Left lobe of liver (tissue), 2 donors: ENCODE measurements around the gene MBOAT7. TPM values are rescaled to one million over a fixed set of nuclear protein-coding genes. Genes with fewer than 3 reads are reported as not detected.

Experiments used
- ATAC-seq: fragments of 200-7000 bp; cut with Tn5 transposase; one replicate; pipeline ENCODE4 v1.9.1; 2020; ENCODE audit warnings: mild to moderate bottlenecking, moderate library complexity
- DNase-seq: peaks from one replicate; pipeline ENCODE4 v3.0.0-alpha.2; 2020; ENCODE audit warnings: low spot score
- total RNA-seq: library from RNA; stranded (reverse); gene quantifications from one replicate; pipeline ENCODE4 v1.2.1, GENCODE V29; 2021
- donor health status: DM: no; HTN: no; CAD: no; lungs with moderate emphysema.
- donor health status: DM: no; HTN: yes; CAD: no.

MBOAT7 gene
- total RNA-seq, 1 donor from 2014 or later, result 34.3 TPM

DNA sequence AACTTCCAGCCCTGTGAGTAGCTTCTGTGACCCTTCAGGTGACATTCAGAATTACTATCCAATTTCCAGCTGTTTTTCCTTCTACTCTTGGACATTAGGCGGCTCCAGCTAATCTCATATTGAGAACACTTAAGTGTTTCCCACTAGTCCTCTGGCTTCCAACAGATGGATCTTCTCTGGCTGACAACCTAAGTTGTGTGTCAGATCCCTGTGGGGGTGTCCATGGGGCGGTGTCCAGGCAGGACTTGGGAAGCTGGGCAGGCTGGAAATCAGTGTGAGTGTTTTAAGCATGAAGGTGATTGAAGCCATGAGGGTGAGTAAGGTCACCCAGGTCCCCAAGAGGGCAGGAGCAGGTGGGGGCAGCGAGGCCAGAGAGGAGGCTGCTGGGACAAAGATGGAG lies 41.7 kb downstream of the MBOAT7 start:
- DNase-seq (no peak), ATAC-seq (no peak)

DNA sequence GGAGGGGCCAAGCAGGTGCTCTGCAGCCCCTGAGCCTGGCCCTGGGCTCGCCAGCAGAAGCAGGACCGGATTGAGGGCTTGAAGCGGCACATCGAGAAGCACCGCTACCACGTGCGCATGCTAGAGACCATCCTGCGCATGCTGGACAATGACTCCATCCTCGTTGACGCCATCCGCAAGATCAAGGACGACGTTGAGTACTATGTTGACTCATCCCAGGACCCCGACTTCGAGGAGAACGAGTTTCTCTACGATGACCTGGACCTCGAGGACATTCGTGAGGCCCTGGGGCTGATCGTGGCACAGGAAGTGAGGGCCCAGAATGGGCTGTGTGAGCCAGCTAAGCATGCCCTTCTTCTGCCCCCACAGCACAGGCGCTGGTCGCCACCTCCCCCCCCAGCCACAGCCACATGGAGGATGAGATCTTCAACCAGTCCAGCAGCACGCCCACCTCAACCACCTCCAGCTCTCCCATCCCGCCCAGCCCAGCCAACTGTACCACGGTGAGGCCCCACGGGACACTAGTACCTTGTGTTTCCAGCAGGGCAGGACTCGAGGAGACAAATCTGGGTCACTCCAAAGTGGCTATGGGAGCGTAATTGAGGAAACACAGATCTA lies 43.7 kb downstream of the MBOAT7 start:
- ATAC-seq (no peak), DNase-seq (no peak)

DNA sequence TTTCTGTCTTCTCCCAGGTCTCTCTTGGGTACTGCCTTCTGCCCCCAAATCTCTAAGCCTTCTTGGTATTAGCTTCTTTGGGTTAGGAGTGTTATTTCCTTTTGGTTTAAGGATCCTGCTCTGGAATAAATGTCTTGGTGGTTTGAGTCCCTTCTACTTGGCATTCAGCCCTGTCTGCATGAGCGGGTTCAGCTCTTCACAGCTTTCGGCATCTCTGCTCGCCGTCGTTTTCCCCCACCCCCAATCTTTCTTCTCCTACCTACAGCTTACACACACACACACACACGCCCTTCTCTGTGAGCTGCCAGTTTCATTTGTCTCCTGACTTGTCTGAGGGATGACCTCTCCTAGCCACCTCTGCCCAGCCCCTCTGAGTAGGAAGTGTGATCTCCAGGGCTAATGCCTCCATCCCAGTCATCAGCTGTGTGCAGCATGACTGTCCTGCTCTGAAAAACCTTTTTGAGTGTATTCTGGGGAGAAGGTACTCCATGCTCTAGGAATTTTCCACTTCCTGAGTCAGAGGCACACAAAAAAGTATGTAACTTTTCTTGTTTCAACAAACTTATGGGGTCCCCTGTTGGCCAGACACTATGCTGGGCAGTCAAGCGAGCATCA lies 47.1 kb downstream of the MBOAT7 start:
- no peak for DNase-seq

DNA sequence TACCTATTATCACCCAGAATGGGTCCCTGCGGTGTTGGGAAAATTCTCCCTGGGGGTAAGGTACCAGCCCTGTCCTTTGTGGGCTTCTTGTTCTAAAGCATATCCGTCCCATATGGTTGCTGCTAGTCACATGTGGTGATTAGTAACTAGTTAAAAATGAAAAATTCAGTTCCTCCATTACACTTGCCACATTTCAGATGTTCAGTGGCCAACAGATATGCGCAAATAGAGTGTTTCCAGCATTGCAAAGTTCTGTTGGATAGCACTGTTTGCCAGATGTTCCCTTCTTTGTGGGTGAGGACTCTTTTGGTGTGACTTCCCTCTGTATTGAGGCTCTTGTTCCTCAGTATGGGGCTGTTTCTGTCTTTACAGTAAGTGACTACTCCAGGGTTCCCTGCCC lies 48.0 kb downstream of the MBOAT7 start:
- no peak for ATAC-seq
- DNase-seq, result no peak

More for the DNA sequence above, 47.1 kb downstream of the MBOAT7 start:
- ATAC-seq, result no peak

DNA sequence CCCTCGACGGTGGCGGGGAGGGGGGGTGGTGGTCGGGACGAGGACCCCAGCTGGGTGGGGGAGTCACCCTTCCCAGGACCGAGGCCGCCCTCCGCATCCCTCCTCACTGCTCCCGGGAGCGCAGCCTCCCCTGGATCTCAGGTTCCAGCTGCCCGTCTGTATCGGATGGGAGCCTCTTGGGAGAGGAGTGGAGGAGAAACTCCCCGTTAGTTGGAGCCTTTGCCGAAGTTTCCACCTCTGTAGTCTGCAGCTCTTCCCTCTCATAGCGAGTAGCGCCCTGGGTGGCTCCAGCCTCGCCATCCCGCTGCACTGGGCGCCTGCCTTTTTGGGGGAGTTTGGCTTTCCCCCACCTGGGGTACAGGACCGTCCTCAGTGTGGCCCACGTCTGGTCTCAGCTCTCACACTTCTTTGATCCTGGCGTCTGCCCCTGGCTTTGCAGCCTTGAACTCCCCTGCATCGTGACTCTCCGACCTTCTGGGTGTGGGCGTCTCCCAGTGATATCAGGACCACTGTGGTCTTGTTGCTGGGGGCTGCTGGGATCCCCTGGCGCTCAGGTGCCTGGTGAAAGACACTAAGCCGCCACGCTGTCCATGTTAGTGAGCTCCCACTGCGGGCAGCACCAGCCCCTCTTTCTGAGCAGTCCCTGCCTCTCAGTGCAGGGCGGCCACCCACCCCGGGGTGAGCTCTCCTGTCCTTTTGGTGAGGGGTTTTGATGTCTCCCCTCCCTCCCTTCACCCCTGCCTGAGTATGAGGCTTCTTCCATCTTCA lies 50.7 kb downstream of the MBOAT7 start:
- no peak for DNase-seq
- ATAC-seq, result no peak

DNA sequence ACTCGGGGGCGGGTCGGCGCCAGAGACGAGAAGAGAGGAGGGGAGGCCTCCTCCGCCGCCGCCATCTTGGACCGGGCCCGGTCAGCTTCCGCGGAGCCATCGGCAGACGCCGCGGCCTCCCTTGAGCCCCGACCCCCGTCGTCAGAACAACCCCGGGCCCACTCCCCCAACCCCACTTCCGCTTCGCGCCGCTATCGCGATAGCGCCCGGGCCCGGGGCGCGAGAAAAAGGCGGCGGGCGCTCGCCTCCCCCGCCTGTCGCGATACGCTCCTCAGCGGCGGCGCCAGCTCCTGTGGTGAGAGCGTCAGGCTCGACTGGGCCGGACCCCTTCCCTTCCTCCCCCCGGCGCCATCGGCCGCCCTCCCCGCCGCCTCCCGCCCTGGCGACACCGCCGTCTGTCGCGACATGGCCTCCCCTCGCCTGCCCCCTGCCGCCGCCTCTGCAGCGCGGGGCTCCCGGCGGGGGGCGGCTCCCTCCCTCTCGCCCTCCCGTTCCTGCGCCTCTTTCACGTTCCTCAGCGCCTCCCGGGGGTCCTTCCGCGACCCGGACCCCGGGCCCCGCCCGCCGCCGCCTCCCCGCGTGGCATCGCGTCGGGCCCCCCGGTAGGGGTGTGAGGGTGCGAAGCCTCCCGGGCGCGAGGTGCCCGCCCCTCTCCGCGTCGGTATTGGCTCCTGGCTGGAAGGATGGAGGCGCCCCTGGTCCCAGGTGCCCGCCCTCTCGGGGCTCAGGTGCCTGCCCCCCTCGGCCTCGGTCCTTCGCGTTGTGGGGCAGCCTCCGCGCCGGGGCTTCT lies 51.5 kb downstream of the MBOAT7 start, which contains the start of gene CNOT3:
Gene CNOT3, plus strand, starts transcription at position 64 of the 790 bp plus-strand sequence. CDS start 5,217 bp downstream, outside the sequence.
- DNase-seq (no peak), ATAC-seq (no peak)

DNA sequence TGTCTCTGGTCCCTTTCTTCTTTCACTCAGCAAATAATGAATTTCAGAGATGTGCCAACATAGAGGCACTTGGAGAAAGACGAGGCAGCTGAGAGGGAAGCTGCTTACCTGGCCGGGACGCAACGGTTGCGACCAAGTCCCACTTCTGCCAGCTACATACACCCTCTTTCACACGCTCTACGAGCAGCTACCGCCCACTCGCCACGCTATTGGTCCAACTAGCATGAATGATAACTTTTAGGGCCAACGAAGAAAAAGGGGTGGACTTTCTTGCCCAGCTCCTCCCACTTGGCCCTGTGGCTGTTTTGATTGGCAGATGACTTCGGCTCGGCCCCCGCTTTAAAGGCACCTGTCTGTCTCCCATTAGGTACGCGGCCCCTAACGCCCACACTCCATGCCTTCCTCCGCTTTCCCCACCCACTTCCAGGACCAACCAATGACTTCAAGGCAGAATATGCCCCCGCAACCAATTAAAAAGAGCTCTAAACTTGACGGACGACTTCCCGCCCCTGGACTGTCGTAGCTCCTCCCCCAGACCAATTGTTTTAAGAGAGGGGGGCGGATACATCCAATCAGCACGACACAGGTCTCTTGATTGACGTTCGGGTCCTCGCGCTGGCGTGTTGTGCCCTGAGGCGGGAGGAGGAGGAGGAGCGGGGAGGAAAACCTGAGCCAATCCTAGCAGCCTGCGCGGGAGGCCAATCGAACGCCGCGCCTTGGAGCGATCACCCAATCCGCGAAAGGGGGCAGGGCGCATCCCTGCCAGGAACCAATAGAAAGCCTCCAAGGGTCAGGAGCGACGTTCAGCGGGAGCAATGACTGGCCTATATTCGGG lies 52.3 kb downstream of the MBOAT7 start:
- ATAC-seq, result peak; percentile 83
- DNase-seq, result peak; percentile 100

DNA sequence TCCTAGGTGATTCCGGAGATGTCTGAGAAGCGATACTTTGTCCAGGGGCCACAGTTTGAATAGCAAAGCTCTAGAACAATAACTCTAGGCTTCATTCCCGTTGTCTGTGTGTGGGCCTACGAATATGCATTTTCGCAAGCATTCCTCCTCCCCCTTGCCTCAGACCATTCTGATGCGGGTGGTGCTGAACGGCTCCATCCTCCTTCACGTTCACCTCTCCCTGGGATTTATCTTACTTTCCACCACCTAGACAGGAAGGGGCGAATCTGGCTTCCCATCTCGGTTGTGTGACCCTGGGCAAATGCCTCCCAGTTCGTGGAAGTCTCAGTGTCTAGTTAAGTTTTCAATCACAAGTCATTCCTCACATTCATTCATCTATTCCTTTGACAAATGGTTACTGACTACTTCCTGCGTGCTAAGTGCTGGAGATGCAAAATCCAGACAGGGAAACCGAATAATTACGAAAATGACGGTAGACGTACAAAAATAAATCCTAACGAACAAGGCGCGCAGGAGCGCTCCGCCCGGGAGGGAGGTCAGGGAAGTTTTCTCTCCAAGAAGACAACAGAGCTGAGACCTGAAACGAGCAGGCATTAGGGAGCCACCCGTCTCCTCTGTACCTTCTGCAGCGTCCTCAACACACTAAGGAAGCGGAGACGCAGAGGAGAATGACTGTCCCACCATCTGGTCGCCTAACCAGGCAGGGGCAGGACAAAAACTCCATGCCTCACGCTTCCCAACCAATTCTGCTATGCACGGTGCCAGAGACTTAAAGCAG lies 53.1 kb downstream of the MBOAT7 start:
- no peak for DNase-seq

DNA sequence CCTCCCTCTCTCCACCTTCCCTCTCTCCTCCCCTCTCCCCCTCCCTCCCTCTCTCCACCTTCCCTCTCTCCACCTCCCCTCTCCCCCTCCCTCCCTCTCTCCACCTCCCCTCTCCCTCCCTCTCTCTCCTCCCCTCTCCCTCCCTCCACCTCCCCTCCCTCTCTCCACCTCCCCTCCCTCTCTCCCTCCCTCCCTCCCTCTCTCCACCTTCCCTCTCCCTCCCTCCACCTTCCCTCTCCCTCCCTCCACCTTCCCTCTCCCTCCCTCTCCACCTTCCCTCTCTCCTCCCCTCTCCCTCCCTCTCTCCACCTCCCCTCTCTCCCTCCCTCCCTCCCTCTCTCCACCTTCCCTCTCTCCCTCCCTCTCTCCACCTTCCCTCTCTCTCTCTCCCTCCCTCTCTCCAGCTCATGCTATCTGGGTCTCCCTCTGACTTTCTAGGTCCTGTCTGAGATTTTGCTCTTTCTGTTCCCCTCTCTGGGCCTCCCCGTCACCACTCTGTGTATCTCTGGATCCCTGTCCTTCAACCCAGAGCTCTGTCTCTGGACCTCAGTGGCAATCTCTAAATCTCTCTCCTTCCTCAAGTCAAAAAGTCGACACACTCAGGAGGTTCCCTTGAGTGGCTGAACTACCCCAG lies 55.3 kb downstream of the MBOAT7 start:
- no peak for ATAC-seq

More for the DNA sequence above, 53.1 kb downstream of the MBOAT7 start:
- peak; percentile 1 for ATAC-seq

DNA sequence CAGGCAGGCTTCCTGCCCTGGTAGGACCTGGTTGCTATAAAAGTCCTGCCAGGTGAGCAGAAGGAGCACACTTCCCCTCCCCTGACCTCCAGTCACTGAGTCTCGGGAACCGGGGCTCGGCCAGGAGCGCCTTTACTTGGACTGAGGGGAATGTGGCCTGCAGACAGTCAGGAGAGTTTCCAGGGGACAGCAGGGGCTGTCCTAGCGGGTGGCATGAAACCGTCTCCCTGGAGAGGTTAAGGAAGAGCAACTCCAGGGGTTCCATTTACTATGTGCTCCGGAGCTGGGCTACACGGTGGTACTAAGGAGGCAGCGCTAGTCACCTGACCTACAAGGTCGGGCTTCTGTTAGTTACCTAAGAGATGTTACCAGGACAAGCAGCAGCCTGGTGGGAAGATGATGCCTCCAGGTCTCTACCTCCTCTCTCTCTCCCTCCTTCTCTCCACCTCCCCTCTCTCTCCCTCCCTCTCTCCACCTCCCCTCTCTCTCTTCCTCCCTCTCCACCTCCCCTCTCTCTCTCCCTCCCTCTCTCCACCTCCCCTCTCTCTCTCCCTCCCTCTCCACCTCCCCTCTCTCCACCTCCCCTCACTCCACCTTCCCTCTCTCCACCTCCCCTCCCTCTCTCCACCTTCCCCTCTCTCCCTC lies 55.9 kb downstream of the MBOAT7 start:
- no peak for DNase-seq
- ATAC-seq, result no peak

More for the DNA sequence above, 55.3 kb downstream of the MBOAT7 start:
- no peak for DNase-seq

DNA sequence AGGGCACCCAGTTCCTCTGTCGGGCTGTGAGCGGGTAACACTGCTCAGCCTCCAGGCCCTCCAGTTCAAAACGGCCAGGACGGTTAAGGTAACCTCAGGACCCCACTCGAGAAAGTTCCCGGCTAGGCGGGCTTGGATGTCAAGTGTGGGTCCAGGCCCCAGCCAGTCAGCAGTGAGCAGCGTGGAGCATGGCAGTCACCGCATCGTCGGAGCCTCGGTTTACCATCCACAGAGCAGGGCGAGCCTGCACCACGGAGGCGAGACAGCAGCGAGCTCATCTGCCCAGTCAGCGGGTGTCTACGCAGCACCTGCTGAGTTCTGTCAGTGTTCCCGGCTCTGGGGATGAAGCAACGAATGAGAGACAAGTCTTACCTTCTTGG lies 59.8 kb downstream of the MBOAT7 start:
- DNase-seq, result no peak

DNA sequence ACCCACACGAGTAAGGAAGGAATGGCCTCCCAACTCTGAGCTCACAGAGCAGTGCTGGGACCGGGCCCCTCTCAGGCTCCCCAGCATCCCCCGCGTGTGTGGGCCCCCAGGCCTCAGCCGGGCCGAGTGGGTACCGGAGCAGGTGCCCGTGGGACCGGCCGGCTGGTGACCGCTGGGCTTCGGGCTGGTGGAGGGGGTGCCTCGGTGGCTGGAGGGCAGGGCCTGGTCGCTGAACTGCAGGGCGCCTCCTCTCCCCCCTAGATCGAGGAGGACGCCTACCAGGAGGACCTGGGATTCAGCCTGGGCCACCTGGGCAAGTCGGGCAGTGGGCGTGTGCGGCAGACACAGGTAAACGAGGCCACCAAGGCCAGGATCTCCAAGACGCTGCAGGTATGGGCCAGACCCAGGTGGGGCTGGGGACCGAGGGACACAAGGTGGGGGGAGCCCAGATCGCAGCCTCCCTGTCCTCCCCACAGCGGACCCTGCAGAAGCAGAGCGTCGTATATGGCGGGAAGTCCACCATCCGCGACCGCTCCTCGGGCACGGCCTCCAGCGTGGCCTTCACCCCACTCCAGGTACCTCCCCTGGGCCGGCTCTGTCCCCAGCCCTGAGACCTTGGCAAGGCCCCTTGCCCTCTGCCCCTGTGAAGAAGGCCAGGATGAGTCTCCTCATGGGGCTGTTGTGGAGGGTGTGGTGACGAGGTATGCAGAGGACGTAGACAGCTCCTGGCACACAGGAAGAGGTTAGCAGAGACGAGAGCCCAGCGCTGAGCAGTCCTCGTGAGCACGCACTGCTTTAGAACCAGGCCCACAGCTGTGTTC lies 60.4 kb downstream of the MBOAT7 start:
- DNase-seq (no peak), ATAC-seq (no peak)

More for the DNA sequence above, 59.8 kb downstream of the MBOAT7 start:
- ATAC-seq, result no peak

DNA sequence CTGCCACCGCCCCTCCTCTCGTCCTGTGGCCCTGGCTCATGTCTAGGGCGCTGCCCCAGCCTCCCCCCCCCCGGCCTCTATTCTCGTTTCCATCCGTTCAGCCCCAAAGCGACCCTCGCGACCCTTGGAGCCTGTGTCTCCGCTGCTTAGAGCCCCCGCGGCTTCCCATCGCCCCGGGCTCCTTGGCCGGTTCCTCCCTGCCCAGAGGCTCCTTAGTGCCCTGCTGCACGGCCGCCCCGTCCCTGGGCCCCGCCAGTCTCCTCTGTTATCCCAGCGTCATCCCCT lies 61.0 kb downstream of the MBOAT7 start:
- ATAC-seq (no peak), DNase-seq (no peak)

DNA sequence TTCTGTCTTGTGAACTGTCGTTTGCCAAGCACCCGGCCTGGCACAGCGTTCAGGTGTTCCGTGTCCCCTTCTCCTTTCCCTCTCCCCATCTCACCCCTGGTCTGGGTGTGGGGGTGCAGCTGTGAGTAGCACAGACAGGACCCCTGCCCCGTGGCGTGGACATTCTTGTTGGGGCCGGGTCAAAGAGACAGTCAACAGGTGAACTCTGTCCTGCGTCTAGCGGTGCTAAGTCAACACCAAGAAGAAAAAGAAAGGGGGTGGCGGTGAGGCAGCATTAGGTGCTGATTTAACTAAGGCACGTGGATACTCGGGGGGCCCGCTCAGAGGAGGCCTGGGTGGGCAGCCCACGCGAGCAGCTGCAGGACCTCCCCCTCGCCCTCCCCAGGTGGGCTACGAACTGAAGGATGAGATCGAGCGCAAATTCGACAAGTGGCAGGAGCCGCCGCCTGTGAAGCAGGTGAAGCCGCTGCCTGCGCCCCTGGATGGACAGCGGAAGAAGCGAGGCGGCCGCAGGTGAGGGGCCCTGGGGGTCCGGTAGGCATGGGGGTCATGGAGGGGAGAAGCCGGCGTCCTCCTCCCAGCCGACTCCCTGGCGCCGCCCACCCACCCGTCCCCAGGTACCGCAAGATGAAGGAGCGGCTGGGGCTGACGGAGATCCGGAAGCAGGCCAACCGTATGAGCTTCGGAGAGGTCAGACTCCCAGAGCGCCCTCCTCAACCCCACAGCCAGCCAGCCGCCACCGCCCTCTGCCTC lies 61.5 kb downstream of the MBOAT7 start:
- DNase-seq (no peak), ATAC-seq (no peak)

DNA sequence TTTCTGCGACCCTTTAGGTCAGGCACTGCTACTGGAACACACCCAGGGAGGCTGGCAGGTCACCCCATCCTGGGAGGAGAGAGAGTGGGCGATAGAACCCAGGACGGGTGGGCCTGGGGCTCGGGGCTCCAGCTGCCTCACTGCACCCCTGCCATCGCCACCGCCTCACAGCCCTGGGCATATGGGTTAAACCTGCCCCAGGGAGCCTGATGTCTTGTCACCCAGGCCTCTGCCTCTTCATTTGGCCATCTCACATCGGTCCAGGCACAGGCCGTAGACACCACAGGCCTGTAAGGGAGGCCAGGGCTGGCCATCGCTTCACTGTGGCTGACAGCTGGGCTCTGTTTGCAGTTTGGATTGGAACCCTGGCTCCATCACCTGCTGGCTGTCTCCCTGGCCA lies 63.7 kb downstream of the MBOAT7 start:
- no peak for ATAC-seq
- DNase-seq, result no peak

DNA sequence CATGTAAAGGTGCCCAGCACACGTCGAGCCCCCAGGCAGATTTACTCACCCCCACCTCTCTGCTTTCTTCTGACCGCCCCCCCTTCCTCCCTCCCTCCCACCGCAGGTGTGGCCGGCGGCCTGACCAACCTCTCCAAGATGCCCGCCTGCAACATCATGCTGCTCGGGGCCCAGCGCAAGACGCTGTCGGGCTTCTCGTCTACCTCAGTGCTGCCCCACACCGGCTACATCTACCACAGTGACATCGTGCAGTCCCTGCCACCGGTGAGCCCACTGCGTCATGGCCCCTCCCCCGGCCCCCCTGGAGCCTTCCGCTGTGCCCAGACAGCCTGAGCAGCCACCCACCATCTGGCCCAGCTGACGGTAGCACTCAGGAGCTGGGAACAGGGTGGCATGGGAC lies 65.0 kb downstream of the MBOAT7 start:
- ATAC-seq (no peak), DNase-seq (no peak)

DNA sequence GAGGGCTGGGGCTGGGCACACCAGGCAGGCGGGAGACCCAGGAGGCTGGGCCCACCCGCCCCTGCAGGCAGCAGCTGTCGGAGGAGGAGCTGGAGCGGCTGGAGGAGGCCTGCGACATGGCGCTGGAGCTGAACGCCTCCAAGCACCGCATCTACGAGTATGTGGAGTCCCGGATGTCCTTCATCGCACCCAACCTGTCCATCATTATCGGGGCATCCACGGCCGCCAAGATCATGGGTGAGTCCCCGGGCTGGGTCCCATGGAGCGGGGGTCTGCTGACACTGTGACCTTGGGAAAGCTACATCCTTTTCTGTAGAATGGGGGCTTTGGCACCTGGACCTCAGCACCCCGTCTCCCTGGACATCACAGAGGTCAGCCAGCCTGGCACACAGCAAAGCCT lies 65.7 kb downstream of the MBOAT7 start:
- DNase-seq, result no peak

More for the DNA sequence above, 65.7 kb downstream of the MBOAT7 start:
- no peak for ATAC-seq
